Esophagus (tissue), 2 donors: ENCODE results near the gene ZSCAN23. TPM values are rescaled to one million over a fixed set of nuclear protein-coding genes. Genes with fewer than 3 reads are reported as not detected.

Experiments
- H3K27ac ChIP-seq, 2 donors: one replicate each; pipeline ENCODE4 v1.5.1; 2013; ENCODE audit warnings: low read depth in 2 of 2, mild to moderate bottlenecking in 2 of 2, inconsistent platforms in 1 of 2, low read length in 1 of 2, moderate library complexity in 1 of 2
- H3K27me3 ChIP-seq, 2 donors: one replicate each; pipeline ENCODE4 v1.6.1; 2013; ENCODE audit warnings: low read length in 2 of 2, control low read depth in 1 of 2, mild to moderate bottlenecking in 1 of 2; ENCODE audit not compliant: insufficient read depth in 2 of 2, control insufficient read depth in 1 of 2
- H3K36me3 ChIP-seq, 2 donors: one replicate each; pipeline ENCODE4 v1.6.1; 2013; ENCODE audit warnings: low read length in 1 of 2; ENCODE audit not compliant: control insufficient read depth in 2 of 2, insufficient read depth in 2 of 2
- H3K4me1 ChIP-seq, 2 donors: one replicate each; pipeline ENCODE4 v1.6.1; 2013; ENCODE audit warnings: low read length in 1 of 2; ENCODE audit not compliant: control insufficient read depth in 2 of 2, insufficient read depth in 2 of 2
- H3K4me3 ChIP-seq, 2 donors: one replicate each; pipeline ENCODE4 v1.5.1; 2013; ENCODE audit warnings: low read length in 2 of 2, mild to moderate bottlenecking in 2 of 2, low read depth in 1 of 2, moderate library complexity in 1 of 2
- H3K9me3 ChIP-seq, 2 donors: one replicate each; pipeline ENCODE4 v1.6.1; 2013; ENCODE audit warnings: mild to moderate bottlenecking in 2 of 2, low read depth in 1 of 2, low read length in 1 of 2, moderate library complexity in 1 of 2; ENCODE audit not compliant: control insufficient read depth in 2 of 2, insufficient read depth in 1 of 2
- WGBS, 2 donors: extraction: QIAGEN DNeasy Blood & Tissue Kit; methylation state at CpG; one replicate each; pipeline ENCODE4 v1.1.7; 2013; 5-methylcytosine and 5-hydroxymethylcytosine counted together
- polyA plus RNA-seq, 2 donors: library from polyadenylated mRNA; stranded (reverse); fragments of 200-250 nt; gene quantifications; one replicate each; pipeline ENCODE4 v1.2.3, GENCODE V29; 2013
- donor health status: healthy with polysubstance abuse.
- donor health status: Bipolar disorder and iron deficiency.

The ZSCAN23 gene
- polyA plus RNA-seq, 2 donors: 0.14 to 0.28 TPM

GRCh38 chr6:28393912-28394662, 49.2 kb downstream of the ZSCAN23 start:
- H3K27ac ChIP-seq: no peak overlapping the region
- no peak overlapping the region for H3K4me3 ChIP-seq
- no peaks in the 10 kb centered on the region for H3K27me3 ChIP-seq
- WGBS, 2 donors: 75 to 81% methylated on average over 5 of the region's 5 CpGs
- peaks cover 7 to 11% of the 10 kb centered on the region in 2 donors for H3K36me3 ChIP-seq
- H3K4me1 ChIP-seq: peaks cover 3 to 4% of the 10 kb centered on the region in 2 donors
- H3K9me3 ChIP-seq: peaks cover 0 to 2% of the 10 kb centered on the region in 2 donors

DNA sequence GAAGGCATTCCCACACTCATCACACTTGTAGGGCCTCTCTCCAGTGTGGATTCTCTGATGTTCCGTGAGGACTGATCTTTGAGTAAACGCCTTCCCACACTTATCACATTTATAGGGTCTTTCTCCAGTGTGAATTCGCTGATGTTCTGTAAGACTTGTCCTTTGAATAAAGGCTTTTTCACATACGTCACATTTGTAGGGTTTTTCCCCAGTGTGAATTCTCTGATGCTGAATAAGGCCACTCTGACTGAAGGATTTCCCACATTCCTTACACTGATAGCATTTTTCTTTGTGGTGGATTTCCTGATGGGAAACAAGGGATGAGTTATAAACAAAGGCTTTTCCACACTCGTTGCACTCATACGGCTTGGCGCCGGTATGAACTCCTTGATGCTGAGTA, 52.6 kb downstream of the ZSCAN23 start:
- Histone ChIP-seq H3K9me3 (peaks cover 0 to 2% of the 10 kb centered on the region in 2 donors), H3K4me3 (no peak overlapping the region), H3K36me3 (peaks cover 7 to 11% of the 10 kb centered on the region in 2 donors), H3K27ac (no peak overlapping the region), H3K27me3 (no peaks in the 10 kb centered on the region), H3K4me1 (no peaks in the 10 kb centered on the region)
- 94 to 96% methylated on average over 8 of the region's 8 CpGs for WGBS, 2 donors

DNA sequence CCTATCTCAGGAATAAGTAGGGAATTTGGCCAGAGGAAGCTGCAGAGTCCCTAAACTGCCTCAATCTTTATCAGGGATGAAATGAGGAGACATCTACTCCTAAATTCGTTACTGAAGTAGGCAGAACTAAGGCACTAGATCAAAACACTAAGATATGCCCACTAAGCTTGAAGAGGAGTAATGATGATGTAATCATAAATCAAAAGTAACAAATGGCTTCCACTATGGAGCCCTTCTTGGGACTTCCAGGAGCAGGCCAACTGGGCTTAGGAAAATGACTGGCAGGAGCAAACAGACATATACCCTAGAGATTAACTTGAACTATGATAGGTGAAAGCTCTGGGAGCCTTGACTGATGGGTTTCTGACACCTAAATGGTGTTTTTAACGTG, 59.2 kb downstream of the ZSCAN23 start:
- Histone ChIP-seq H3K9me3 (no peaks in the 10 kb centered on the region), H3K27me3 (no peaks in the 10 kb centered on the region), H3K4me3 (no peak overlapping the region), H3K27ac (no peak overlapping the region), H3K4me1 (no peaks in the 10 kb centered on the region), H3K36me3 (peaks cover 0 to 2% of the 10 kb centered on the region in 2 donors)
- 71 to 79% methylated on average over 2 of the region's 2 CpGs for WGBS, 2 donors

- Histone ChIP-seq H3K4me1 (no peaks in the 10 kb centered on the region), H3K4me3 (peak overlapping the region; percentile 47 to 57), H3K36me3 (peaks cover 0 to 2% of the 10 kb centered on the region in 2 donors), H3K27me3 (no peaks in the 10 kb centered on the region), H3K27ac (peak overlapping the region; percentile 62 to 81), H3K9me3 (no peaks in the 10 kb centered on the region)
- WGBS, 2 donors: 19 to 22% methylated on average over 31 of the region's 31 CpGs
Measured at GRCh38 chr6:28383235-28384142, 59.8 kb downstream of the ZSCAN23 start.

Other genes with a start within 250 kb of the ZSCAN23 start
- gene ZSCAN9, start 218.2 kb downstream of the ZSCAN23 start, polyA plus RNA-seq: 1 to 10 TPM; 4.4 to 5.5 TPM
- gene ZKSCAN4, start 191.2 kb downstream of the ZSCAN23 start, polyA plus RNA-seq: 1 to 10 TPM; 1.8 to 2.3 TPM
- gene NKAPL, start 184.2 kb downstream of the ZSCAN23 start, polyA plus RNA-seq: under 1 TPM; 0.53 to 0.85 TPM
- gene ZSCAN26, start 176.3 kb downstream of the ZSCAN23 start, polyA plus RNA-seq: 1 to 10 TPM; 3.6 to 4.7 TPM
- 1 to 10 TPM; 1.3 to 1.7 TPM for gene PGBD1, start 161.9 kb downstream of the ZSCAN23 start, polyA plus RNA-seq
- gene ZSCAN31, start 107.3 kb downstream of the ZSCAN23 start, polyA plus RNA-seq: 1 to 10 TPM; 5.5 to 9.2 TPM
- gene ZKSCAN3, start 93.5 kb downstream of the ZSCAN23 start, polyA plus RNA-seq: 1 to 10 TPM in 1 of 2 donors, under 1 TPM in 1; 0.84 to 1.3 TPM
- gene ZSCAN12, start 43.7 kb downstream of the ZSCAN23 start, polyA plus RNA-seq: under 1 TPM; 0.79 to 0.99 TPM
- not detected for gene GPX6, start 72.3 kb upstream of the ZSCAN23 start, polyA plus RNA-seq
- gene GPX5, start 82.4 kb upstream of the ZSCAN23 start, polyA plus RNA-seq: not detected